AG08395 (cell line): ENCODE measurements around the gene HIF3A.

Experiments used
- DNase-seq: peaks from one replicate; pipeline ENCODE4 v3.0.0; 2012; ENCODE audit warnings: mixed read lengths, low spot score

HIF3A gene

GRCh38 chr19:46384396-46384795 lies 87.6 kb downstream of the HIF3A start:
- DNase-seq, result no peak

GRCh38 chr19:46385636-46386035 lies 88.8 kb downstream of the HIF3A start:
- no peak for DNase-seq

- DNase-seq, result no peak
Measured at GRCh38 chr19:46386151-46386550, 89.3 kb downstream of the HIF3A start.

DNA sequence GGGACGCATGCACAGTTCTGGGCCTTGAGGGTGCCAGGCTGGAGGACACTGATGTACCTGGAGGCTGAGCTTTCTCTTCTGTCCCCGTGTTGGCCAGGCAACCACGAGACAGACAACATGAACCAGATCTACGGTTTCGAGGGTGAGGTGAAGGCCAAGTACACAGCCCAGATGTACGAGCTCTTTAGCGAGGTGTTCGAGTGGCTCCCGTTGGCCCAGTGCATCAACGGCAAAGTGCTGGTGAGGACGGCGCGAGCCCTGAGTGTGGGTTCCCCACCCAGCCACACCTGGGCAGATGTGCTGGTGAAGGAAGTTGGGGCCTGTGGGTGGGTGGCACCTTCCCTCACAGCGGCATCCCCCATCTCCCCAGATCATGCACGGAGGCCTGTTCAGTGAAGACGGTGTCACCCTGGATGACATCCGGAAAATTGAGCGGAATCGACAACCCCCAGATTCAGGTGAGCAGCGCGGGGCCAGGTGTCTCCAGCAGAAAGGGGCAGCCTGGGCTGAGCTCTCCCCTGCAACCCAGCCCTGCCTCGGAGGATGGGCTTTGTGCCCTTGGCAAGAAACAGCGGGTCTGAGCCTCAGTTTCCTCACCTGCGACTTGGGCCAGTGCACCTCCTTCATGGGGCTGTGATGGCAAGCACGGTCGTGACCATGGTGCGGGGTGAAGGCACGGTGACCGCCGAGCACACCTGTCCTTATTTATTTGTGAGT lies 90.3 kb downstream of the HIF3A start:
- DNase-seq, result no peak

- no peak for DNase-seq
Measured at GRCh38 chr19:46387713-46388130, 90.9 kb downstream of the HIF3A start.

DNA sequence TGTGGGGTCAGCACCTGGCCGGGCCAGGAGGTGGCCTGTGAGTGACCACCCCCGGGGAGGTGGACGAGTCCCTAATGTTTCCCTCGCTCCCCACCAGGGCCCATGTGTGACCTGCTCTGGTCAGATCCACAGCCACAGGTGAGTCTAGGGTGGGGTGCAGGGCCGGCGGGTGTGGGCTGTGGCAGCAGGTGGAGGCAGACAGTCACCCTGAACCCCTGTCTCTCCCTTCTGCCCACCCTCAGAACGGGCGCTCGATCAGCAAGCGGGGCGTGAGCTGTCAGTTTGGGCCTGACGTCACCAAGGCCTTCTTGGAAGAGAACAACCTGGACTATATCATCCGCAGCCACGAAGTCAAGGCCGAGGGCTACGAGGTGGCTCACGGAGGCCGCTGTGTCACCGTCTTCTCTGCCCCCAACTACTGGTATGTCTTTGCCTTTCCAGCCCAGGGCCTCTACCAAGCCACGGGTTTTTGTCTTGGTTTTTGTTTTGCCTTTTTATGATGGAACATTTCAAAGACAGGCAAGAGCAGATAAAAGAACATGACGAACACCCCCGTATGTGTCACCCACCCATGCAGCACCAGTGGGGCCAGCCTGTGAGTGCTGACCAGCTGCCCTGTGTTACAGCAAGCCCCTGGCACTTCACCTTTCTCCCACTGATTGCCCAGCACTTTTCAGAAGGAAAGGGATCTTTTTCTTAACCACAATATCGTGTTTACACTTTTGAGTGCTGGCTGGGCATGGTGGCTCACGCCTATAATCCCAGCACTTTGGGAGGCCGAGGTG lies 91.7 kb downstream of the HIF3A start:
- DNase-seq, result no peak

DNA sequence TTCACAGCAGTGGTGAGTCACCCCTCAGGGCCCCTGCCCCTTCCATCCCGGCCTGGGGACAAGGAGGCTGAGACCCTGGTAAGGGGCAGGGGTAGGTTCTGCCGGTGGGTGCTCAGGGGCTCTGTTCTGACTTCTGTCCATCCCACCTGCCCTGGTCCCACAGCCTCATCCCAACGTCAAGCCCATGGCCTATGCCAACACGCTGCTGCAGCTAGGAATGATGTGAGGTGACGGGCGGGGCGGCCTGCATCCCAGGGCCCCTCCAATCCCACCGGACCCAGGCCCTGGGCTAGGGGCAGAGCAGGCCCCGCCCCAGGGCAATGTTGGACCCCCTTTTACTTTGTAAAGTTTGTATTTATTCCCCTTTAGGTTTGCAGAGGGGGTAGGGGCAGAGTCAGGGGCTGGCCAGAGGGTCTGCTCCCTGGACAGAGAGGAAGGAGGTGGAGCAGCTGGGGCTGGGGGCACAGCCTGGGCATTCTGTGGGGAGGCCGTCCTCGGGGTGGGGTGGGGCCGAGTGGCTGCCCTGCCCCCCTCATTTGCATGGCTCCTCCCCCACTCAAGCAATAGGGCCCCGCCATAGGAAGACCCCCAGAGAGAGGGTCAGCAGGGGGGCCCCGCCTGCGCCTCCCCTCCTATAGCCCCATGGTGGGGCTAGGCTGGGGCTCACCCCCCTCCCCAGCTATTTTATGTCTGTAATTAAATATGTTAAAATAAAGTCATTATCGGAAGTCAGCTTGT lies 93.4 kb downstream of the HIF3A start:
- DNase-seq, result no peak

DNA sequence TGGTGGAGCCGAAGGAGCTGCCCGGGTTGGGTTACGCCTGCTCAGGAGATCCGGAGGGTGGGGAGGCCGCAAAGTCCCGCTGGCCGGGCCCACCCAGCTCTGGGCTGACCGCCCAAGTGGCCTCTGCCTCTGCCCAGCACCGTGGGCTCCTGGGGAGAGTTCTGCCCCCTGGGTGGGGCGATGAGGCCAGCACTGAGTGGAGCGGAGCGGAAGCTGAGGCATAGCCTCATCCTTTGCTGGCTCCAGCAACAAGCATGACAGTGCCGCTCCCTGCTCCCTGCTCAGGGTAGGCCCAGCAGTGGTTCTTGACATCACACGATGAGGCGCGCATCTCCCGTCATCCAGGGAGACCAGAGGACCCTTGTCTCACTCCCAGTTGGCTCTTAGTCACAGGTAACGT lies 94.0 kb downstream of the HIF3A start:
- peak; percentile 33 for DNase-seq

GRCh38 chr19:46391296-46392251 lies 94.7 kb downstream of the HIF3A start:
- no peak for DNase-seq

DNA sequence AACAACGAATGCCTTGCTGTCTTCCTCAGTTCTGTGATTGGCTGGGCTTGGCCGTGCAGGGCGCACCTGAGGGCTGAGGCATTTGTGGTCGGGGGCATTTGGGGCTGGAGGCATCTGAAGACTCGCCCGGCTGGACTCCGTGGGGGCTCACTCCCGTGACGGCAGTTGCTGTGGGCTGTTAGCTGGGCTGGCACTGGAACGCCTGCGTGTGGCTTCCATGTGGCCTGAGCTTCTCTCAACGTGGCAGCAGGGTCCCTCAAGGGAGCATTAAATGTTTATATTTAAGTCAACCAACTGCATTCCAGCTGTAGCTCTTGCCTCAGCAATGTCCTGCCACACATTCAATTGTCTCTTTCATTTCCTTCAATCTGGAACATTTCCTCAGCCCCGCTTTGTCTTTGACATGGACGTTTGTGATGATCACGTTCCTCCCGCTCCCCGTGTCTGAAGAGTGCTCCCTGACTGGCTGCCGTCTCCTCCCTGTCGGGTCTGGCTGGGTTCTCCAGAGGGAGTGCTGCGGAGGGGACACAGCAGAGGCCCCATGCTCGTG lies 95.5 kb downstream of the HIF3A start:
- peak; percentile 48 for DNase-seq

DNA sequence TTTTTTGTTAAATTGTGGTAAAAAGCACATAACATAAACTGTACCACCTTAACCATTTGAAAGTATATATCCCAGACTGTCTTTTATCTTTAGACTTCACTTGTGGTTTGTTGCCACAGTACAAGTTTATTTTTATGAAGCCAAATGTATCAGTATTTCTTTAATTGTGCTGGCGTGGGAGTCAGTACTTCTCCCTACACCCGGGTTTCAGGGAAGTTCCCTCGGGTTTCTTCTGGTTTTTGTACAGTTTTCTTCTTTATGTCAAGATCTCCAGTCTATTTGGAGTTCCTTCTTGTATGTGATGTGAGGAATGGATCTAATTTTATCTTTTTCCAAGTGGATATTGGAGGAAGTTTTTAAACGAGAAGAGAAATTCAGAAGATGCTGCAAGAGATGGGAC lies 96.0 kb downstream of the HIF3A start:
- no peak for DNase-seq
